Measurements from ENCODE around the gene NLRP9. TPM values are rescaled to one million over a fixed set of nuclear protein-coding genes. Genes with fewer than 3 reads are reported as not detected.

The NLRP9 gene
- polyA plus RNA-seq, 1 experiment, result not detected

GRCh38 chr19:55691561-55692481 lies 46.4 kb downstream of the NLRP9 start:
- DNase-seq (ENCODE audit: low read depth, low spot score), result no peak
- Histone ChIP-seq H3K4me3 (ENCODE audit: low read depth, low read length) (no peak overlapping the region), H3K9me3 (ENCODE audit: control insufficient read depth, insufficient read depth, low read length) (no peaks in the 10 kb centered on the region; the same call in 1 of the 2 replicates), H3K27me3 (ENCODE audit: control insufficient read depth, insufficient read depth, low read length) (no peaks in the 10 kb centered on the region), H3K27ac (ENCODE audit: low read depth, low read length) (no peak overlapping the region)
- no peak for TF ChIP-seq CTCF (IDR thresholded peaks at IDR 0.05; ENCODE audit: low read depth, low read length)
- ChIA-PET POLR2A (no interaction called here), CTCF (no interaction called here)

- Histone ChIP-seq H3K9me3 (ENCODE audit: control insufficient read depth, insufficient read depth, low read length) (no peaks in the 10 kb centered on the region; the same call in 1 of the 2 replicates), H3K4me3 (ENCODE audit: low read depth, low read length) (no peak overlapping the region), H3K27me3 (ENCODE audit: control insufficient read depth, insufficient read depth, low read length) (no peaks in the 10 kb centered on the region), H3K27ac (ENCODE audit: low read depth, low read length) (no peak overlapping the region)
- CTCF ChIA-PET, result interaction anchor here (1.6 kb wide), 1 partner anchor 13 kb away, joined by 3 read pairs; no protein-coding TSS in a partner anchor
- no peak for DNase-seq (ENCODE audit: low read depth, low spot score)
- POLR2A ChIA-PET, result no interaction called here
- no peak for TF ChIP-seq CTCF (IDR thresholded peaks at IDR 0.05; ENCODE audit: low read depth, low read length)
Observed at GRCh38 chr19:55690769-55691545, 47.2 kb downstream of the NLRP9 start.

- ChIA-PET POLR2A (no interaction called here), CTCF (interaction anchor here (1.6 kb wide), 1 partner anchor 13 kb away, joined by 3 read pairs; no protein-coding TSS in a partner anchor)
- Histone ChIP-seq H3K9me3 (ENCODE audit: control insufficient read depth, insufficient read depth, low read length) (no peaks in the 10 kb centered on the region; the same call in 1 of the 2 replicates), H3K4me3 (ENCODE audit: low read depth, low read length) (no peak overlapping the region), H3K27me3 (ENCODE audit: control insufficient read depth, insufficient read depth, low read length) (no peaks in the 10 kb centered on the region), H3K27ac (ENCODE audit: low read depth, low read length) (no peak overlapping the region)
- TF ChIP-seq CTCF (IDR thresholded peaks at IDR 0.05; ENCODE audit: low read depth, low read length), result no peak
- no peak for DNase-seq (ENCODE audit: low read depth, low spot score)
Observed at GRCh38 chr19:55690109-55690768, 48.0 kb downstream of the NLRP9 start.

- no peak for TF ChIP-seq CTCF (IDR thresholded peaks at IDR 0.05; ENCODE audit: low read depth, low read length)
- H3K27ac ChIP-seq (ENCODE audit: low read depth, low read length), result no peak overlapping the region
Observed at GRCh38 chr19:55689411-55690108, 48.6 kb downstream of the NLRP9 start.

More at GRCh38 chr19:55689411-55690108, 48.6 kb downstream of the NLRP9 start:
- DNase-seq (ENCODE audit: low read depth, low spot score), result no peak
- ChIA-PET CTCF (interaction anchor here (1.6 kb wide), 1 partner anchor 14 kb away, joined by 3 read pairs; no protein-coding TSS in a partner anchor), POLR2A (no interaction called here)
- H3K27me3 ChIP-seq (ENCODE audit: control insufficient read depth, insufficient read depth, low read length), result no peaks in the 10 kb centered on the region
- H3K9me3 ChIP-seq (ENCODE audit: control insufficient read depth, insufficient read depth, low read length), result no peaks in the 10 kb centered on the region; the same call in 1 of the 2 replicates
- H3K4me3 ChIP-seq (ENCODE audit: low read depth, low read length), result no peak overlapping the region
